Activated gamma-delta T cell treated with anti-CD3 and anti-CD28 coated beads, Interleukin-2, amount 50 U/mL, for 16 hours (primary cell): ENCODE measurements around the gene FGGY.
"Not testable (repeated sequence)": the region's sequence is repeated elsewhere in the genome, so short reads cannot be mapped to it uniquely, and the experiment has no call there.

Experiments used
- DNase-seq: peaks from one replicate; pipeline ENCODE4 v3.0.0-alpha.2; 2020; ENCODE audit warnings: low read depth

FGGY gene

GRCh38 chr1:59296358-59297256 is at the start of gene FGGY:
FGGY (plus strand) TSS chr1:59297094; CDS start chr1:59321550, 24,456 bp downstream.
- peak; percentile 71 for DNase-seq

- no peak for DNase-seq
Observed at GRCh38 chr1:59248758-59249157, 48.1 kb upstream of the FGGY start.

GRCh38 chr1:59249396-59250137 is 47.3 kb upstream of the FGGY start:
- no peak for DNase-seq

GRCh38 chr1:59251061-59251460 is 45.8 kb upstream of the FGGY start:
- not testable (repeated sequence) for DNase-seq

- DNase-seq = not testable (repeated sequence)
Observed at GRCh38 chr1:59256429-59256828, 40.5 kb upstream of the FGGY start.

GRCh38 chr1:59258412-59259032 is 38.4 kb upstream of the FGGY start:
- DNase-seq = no peak

- no peak for DNase-seq
Observed at GRCh38 chr1:59261537-59261936, 35.4 kb upstream of the FGGY start.

GRCh38 chr1:59262631-59263030 is 34.3 kb upstream of the FGGY start:
- DNase-seq = no peak

GRCh38 chr1:59263111-59263510 is 33.8 kb upstream of the FGGY start:
- DNase-seq = no peak

GRCh38 chr1:59265622-59266021 is 31.3 kb upstream of the FGGY start:
- DNase-seq = no peak

- DNase-seq = no peak
Observed at GRCh38 chr1:59266180-59266926, 30.5 kb upstream of the FGGY start.

- no peak for DNase-seq
Observed at GRCh38 chr1:59266927-59267293, 30.0 kb upstream of the FGGY start.

- DNase-seq = no peak
Observed at GRCh38 chr1:59268406-59268805, 28.5 kb upstream of the FGGY start.

- DNase-seq = no peak
Observed at GRCh38 chr1:59271561-59272260, 25.2 kb upstream of the FGGY start.

GRCh38 chr1:59272507-59272906 is 24.4 kb upstream of the FGGY start:
- DNase-seq = no peak

GRCh38 chr1:59276439-59276851 is 20.4 kb upstream of the FGGY start:
- DNase-seq = no peak

- DNase-seq = no peak
Observed at GRCh38 chr1:59278780-59279354, 18.0 kb upstream of the FGGY start.

- no peak for DNase-seq
Observed at GRCh38 chr1:59279645-59280044, 17.2 kb upstream of the FGGY start.

- no peak for DNase-seq
Observed at GRCh38 chr1:59282951-59283350, 13.9 kb upstream of the FGGY start.

- DNase-seq = no peak
Observed at GRCh38 chr1:59285691-59286090, 11.2 kb upstream of the FGGY start.

GRCh38 chr1:59288046-59288445 is 8.8 kb upstream of the FGGY start:
- no peak for DNase-seq
